SHP77 treated with DMSO at 0.1 percent for 48 hours (cell line): ENCODE measurements around the gene AHCY.
"Not testable (repeated sequence)": the region's sequence is repeated elsewhere in the genome, so short reads cannot be mapped to it uniquely, and the experiment has no call there.

Experiments used
- DNase-seq: peaks from one replicate; lab custom pipeline; 2025; lab: John Stamatoyannopoulos, UW

Gene AHCY

DNA sequence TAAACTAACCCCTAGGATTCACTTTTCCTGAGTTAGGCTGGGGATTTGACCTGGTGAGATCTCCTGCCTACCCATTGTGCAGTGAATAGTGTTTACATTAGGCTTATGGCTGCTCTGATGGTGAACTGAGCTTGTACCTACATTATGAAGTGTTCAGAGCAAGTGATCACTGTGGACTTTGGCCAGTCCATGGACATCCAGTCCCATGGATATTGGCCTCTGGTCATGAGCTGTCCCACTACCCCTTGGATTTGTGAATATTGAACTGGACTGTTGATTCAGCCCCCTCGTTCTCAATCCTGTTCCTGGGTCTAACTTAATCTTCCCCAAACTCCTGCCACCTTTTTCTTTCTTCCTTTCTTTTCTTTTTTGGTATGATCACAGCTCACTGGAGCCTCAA, 48.2 kb downstream of the AHCY start:
- DNase-seq, result no peak

DNA sequence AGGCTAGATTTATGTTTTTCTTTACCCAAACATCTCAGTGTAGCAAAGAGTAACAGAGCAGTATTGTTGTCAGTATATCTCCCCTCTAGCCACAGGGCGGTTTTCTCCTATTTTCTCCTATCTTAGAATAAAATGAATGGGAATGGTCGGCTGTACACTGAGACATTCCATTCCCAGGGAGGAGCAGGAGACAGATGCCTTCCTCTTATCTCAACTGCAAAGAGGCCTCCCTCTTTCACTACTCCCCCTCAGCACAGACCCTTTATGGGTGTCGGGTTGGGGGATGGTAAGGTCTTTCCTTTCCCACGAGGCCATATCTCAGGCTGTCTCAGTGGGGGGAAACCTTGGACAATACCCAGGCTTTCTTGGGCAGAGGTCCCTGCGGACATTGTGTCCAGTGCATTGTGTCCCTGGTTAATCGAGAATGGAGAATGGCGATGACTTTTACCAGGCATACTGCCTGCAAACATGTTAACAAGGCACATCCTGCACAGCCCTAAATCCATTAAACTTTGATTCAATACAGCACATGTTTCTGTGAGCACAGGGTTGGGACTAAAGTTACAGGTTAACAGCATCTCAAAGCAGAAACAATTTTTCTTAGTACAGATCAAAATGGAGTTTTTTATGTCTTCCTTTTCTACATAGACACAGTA, 50.6 kb downstream of the AHCY start:
- DNase-seq, result not testable (repeated sequence)

DNA sequence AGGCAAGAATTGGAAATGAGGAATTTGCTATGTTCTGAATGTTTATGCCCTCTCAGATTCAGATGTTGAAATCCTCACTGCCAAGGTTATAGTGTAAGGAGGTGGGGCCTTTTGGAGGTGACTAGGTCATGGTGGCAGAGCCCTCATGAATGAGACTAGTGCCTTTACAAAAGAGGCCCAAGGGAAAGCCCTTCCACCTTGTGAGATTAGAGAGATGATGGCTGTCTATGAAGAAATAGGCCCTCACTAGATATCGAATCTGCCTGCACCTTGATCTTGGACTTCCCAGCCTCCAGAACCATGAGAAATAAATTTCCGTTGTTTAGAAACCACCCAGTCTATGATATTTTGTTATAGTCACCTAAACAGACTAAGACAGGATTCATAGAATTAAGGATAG, 51.5 kb downstream of the AHCY start:
- no peak for DNase-seq

DNA sequence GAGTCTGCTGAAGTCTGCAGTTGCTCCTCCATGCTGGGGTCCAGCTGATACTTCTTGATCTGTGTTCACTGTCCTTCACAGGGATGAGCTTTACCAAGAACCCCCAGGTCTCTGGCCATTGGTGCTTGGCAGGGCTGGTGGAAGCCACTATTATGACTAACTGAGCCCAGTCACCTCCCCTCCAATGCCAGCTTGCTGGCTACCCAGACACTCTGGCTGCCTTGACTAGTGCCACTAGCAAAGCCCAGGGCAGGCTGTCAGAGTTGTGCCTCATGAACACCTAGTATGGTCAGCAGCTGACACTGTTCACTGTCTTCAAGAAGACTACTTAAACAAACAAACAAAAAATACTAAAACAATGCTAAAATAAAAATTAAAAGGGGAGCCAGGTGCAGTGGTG, 53.1 kb downstream of the AHCY start:
- no peak for DNase-seq

DNA sequence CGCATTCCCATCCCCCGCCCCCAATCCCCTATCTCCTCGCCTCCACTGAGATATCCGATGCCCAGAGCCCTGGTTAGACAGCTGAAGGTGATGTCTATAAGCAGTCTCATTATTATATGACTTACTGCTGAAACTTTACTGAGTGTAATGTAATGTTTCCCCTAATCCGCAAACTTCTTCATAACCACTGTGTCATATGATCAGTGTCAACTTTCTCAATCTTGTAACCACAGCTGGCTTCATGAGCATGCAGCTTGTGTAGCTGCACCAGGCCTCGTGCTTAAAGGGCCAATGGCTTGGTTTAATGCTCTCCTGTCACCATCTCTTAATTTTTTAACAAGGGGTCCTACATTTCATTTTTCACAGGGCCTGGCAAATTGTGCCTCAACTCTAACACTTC, 53.9 kb downstream of the AHCY start:
- no peak for DNase-seq

DNA sequence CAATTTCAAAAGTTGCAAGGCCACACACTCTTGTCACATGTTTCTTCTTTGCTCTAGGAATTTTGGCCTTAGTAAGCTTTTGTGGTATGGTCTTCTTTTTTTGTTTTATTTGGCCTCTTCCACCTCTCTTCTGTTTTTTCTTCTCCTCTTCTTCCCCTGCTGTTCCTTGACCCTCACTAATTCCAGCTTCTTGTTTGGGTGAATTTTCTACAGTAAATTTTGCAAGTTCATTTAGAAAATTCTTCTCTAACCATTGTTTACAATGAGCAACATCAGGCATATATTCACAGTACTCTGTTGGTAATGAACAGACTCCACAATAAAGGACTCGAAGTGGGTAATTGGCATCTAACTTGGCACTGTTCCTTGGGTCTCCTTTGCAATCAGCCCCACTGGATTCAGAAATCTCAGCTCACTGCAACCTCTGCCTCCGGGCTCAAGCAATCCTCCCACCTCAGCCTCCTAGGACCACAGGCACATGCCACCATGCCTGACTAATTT, 57.0 kb downstream of the AHCY start:
- DNase-seq, result no peak

DNA sequence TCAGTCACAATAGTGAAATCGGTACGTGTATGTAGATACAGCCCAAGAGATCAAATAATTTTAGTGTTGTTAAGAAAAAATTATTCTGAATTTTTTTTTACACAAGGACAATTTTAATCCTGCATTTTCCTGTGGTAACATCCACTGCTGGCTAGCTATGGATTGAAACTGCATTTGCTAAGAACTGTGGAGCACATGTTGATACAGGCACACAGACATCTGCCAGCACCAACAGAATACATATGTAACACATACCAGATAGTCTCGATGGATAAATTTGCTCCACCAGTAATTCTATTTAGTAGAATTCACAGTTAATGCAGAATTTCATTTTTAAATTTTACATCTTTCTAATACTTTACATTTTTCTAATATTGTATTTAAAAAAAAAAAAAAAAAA, 59.8 kb downstream of the AHCY start:
- no peak for DNase-seq

DNA sequence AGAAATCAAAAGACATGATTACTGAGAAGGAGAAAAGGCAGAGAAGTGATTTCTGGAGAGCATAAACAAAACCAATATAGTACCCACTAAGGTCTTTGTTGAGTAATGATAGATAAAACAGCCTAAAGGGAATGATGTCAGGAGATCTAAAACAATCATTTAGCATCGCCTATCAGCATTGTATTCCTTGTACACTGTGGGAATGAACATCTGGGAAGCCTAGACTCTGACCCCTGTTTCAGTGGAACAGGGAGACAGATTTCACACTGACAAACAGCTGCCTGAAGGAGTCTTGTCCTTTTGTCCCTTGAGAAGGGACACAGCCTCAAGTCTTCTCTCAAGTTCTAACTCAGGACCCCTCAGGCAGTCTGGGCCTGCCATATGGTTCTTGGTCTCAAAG, 60.3 kb downstream of the AHCY start:
- no peak for DNase-seq

DNA sequence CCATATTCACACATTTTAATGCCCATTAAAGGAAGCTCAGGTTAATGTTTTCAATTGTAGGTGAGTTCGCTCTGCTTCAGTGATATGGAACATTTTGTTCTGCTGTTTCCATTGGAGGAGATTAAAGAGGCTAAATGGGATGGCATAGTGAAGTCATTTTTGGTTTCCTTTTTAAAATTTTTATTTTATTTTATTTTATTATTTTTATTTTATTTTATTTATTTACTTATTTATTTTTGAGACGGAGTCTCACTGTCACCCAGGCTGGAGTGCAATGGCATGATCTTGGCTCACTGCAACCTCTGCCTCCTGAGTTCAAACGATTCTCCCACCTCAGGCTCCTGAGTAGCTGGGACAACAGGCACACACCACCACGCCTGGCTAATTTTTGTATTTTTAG, 61.1 kb downstream of the AHCY start:
- not testable (repeated sequence) for DNase-seq

DNA sequence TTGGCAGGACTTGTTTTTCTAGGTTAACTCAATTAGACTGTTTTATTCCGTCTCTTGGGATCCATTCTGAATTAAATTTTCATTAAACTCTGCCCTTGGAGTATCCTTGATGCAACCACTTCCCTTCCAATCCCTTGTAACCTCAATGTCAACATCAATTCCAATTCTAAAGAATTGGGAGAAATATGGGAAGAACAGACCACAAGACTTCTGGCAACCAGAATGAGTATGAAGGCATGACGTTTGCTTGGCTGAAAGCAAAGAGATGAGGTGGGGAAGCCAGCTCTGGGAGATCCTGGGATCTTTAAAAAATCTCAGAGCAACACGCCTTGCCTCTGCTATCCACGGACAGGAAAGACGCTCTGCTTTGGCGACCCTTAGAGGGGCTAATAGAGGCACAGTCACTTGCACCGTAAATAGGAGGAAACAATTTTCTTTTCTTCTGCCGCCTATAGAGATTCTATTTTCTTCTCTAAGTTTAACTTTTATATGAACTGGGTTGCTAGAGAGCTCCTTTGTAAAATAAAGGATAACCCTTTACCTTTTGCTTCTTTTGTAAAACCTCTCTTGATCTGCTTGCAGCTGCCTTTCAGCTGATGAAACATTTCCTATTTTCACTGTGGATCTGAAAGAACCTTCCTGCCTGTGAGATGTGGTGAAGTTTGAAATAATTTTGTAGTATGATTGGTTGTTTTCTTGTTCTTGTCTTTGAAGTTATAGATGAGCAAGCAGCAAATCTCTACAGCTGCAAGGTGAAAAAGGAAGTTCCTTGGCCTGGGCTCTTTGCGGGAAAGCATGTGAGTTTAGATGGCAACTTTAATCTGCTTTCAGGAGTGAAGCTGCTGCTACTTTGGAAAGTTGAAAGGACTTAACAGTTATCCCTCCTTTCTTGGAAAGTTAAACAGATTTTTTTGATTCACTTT, 62.2 kb downstream of the AHCY start, which contains the start of gene ASIP:
Gene ASIP (plus strand): TSS at position 731 of the 923 bp plus-strand sequence. CDS start 18,952 bp downstream, outside the sequence.
- no peak for DNase-seq

DNA sequence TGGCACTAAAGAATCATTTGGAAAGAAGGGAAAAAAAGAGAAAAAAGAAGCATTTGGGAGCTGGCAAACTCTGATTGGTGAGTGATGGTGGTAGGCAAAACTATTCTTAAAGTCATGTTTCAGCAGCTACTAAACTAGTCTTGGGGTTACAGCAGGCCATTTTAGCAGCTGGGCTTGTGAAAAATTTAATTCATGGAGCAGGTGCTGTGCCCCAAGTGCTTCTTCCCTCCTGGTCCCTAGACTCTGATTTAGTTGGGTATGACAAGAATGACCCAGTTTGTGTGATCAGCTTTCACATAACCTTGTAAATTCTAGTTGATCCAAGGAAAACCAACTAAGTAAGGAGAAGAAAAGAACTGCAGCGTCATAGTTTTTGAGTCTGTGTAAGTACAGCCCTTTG, 63.0 kb downstream of the AHCY start:
- no peak for DNase-seq

DNA sequence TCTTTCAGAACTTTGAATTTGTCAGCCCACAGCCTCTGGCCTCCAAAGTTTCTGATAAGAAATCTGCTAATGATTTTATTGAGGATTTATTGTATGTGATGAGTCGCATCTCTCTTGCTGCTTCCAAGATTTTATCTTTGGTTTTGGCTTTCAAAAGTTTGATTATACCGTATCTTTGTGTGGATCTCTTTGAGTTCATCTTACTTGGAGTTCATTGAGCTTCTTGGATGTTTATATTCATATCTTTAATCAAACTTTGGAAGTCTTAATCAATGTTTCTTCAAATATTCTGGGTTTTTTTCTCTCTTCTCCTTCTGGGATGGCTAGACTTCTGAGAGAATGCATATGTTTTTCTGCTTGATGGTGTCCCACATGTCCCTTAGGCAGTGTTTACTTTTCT, 65.2 kb downstream of the AHCY start:
- DNase-seq, result no peak

DNA sequence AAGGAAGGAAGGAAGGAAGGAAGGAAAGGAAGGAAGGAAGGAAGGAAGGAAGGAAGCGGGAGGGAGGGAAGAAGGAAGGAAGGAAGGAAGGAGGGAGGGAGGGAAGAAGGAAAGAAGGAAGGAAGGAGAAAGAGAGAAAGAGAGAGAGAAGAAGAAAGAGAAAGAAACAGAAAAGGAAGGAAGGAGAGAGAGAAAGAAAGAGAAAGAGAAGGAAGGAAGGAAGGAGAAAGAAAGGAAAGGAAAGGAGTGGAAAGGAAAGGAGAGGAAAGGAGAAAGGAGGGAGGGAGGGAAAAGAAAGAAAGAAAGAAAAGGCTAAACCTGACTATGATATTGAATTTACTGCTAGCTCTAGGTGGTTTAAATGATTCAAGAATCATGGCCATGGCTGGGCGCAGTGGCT, 67.3 kb downstream of the AHCY start:
- no peak for DNase-seq

DNA sequence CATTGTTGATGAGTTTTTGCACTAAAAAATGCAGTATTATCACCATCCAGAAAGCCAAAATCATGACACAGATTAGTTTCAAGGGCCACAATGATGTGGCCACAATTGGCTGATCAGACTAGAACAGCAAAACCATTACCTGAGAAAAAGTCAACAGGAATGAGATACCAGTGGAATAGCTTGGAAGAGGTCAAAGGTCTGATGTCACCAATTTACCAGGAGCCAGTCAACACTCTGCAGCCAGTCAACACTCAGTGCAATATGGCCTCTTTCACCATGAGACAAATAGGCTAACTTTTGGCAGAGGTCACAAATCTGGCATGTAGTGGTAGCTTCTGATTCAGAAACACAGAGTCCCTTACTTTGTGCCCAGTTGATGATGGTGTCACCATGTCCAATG, 69.5 kb downstream of the AHCY start:
- DNase-seq, result no peak

DNA sequence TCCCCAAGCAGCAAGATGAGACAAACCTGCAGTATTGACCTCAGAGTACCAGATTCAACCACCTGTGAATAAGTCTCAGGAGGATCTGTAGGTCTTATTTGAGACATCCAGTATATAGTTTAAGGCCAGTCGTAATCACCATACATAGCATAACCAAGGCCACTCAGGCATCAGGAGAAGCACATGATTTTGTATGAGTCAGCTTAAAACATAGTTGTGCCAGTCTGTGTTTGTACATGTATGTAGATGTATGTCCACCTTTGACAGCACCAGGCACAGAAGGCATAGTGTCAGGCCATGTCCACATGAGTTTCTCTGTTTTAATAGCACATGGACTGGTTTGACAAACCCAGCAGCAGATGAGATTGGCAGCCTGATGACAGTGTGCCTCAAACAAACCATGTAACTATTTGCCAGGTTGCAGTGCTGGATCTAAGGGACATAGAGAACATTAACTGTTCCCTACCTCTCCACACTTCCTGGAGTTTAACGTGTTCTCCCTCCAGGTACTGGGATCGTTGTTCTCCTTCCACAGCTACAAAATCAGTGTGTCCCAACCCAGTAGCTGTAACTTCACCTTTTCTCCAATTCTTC, 70.6 kb downstream of the AHCY start:
- no peak for DNase-seq

DNA sequence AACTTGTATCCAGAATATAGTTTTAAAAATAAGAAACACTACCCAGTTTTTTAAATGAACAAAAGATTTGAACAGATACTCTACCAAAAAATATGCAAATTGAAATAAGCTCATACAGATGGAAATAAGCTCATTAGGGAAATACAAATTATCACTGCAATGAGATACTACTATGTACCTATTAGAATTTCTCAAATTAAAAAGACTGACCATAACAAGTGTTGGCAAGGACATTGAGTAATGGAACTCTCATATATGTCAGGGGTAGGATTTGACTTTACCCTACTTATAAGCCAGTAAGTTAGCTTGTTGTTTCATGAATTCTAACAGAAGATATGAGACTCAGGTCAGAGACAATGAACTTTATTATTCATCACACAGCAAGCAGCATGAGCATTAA, 71.5 kb downstream of the AHCY start:
- no peak for DNase-seq
